Lung (tissue), 12 donors: ENCODE results near the gene NFKBIE. TPM values are rescaled to one million over a fixed set of nuclear protein-coding genes. Genes with fewer than 3 reads are reported as not detected.

Experiments
- ATAC-seq: fragments of 200-7000 bp; cut with Tn5 transposase; one replicate; pipeline ENCODE4 v1.9.1; 2020; ENCODE audit warnings: moderate number of reproducible peaks; ENCODE audit not compliant: insufficient read depth, low FRiP score
- DNase-seq, 3 donors: peaks; one replicate each; pipeline ENCODE4 v3.0.0-alpha.2; 2013 to 2017
- H3K27ac ChIP-seq, 2 donors: one replicate each; pipeline ENCODE4 v1.5.1; 2013; ENCODE audit warnings: mild to moderate bottlenecking in 2 of 2, moderate library complexity in 2 of 2, control low read depth in 1 of 2, inconsistent platforms in 1 of 2, low read depth in 1 of 2, low read length in 1 of 2
- H3K27me3 ChIP-seq, 3 donors: one replicate each; pipeline ENCODE4 v1.5.1; 2013; ENCODE audit warnings: low read length in 2 of 3; ENCODE audit not compliant: control insufficient read depth in 3 of 3, insufficient read depth in 3 of 3
- H3K36me3 ChIP-seq, 4 donors: one replicate each; pipeline ENCODE4 v1.5.1; 2013; ENCODE audit warnings: low read length in 4 of 4, mild to moderate bottlenecking in 1 of 4, moderate library complexity in 1 of 4; ENCODE audit not compliant: control insufficient read depth in 4 of 4, insufficient read depth in 4 of 4
- H3K4me1 ChIP-seq, 5 donors: one replicate each; pipeline ENCODE4 v1.5.1; 2013; ENCODE audit warnings: low read length in 5 of 5, mild to moderate bottlenecking in 2 of 5, moderate library complexity in 1 of 5; ENCODE audit not compliant: control insufficient read depth in 5 of 5, insufficient read depth in 5 of 5
- H3K4me3 ChIP-seq: one replicate; pipeline ENCODE4 v1.5.1; 2013; ENCODE audit warnings: mild to moderate bottlenecking, control low read depth, moderate library complexity
- H3K9ac ChIP-seq, 2 donors: one replicate each; pipeline ENCODE4 v1.5.1; 2013; ENCODE audit warnings: low read length in 2 of 2, control low read depth in 1 of 2; ENCODE audit not compliant: insufficient read depth in 1 of 2
- H3K9me3 ChIP-seq, 4 donors: one replicate each; pipeline ENCODE4 v1.5.1; 2013; ENCODE audit warnings: low read length in 3 of 4, mild to moderate bottlenecking in 1 of 4, moderate library complexity in 1 of 4; ENCODE audit not compliant: control insufficient read depth in 4 of 4, insufficient read depth in 3 of 4
- CTCF ChIP-seq: IDR thresholded peaks from 2 replicates; pipeline ENCODE4 v1.5.1; 2012; ENCODE audit warnings: mild to moderate bottlenecking; ENCODE audit errors: control extremely low read depth, extremely low read depth
- WGBS, 2 donors: extraction: QIAGEN DNeasy Blood & Tissue Kit; methylation state at CpG; one replicate each; pipeline ENCODE4 v1.1.7; 2013; 5-methylcytosine and 5-hydroxymethylcytosine counted together
- polyA plus RNA-seq, 2 donors: library from polyadenylated mRNA; stranded (reverse); fragments of 200-250 nt; gene quantifications; one replicate each; pipeline ENCODE4 v1.2.1, GENCODE V29; 2013
- total RNA-seq, 2 donors: library from RNA; depleted of rRNA in 1 of 2; stranded (reverse); fragments of >200 nt in 1 of 2; gene quantifications; one replicate each; pipeline ENCODE4 v1.2.1, GENCODE V29; 2014 to 2021
- donor health status: control.
- donor health status: control.
- donor health status: Bipolar disorder and iron deficiency.
- donor health status: healthy.
- donor health status: DM: yes; HTN: yes; CAD: no.

Gene NFKBIE
- total and polyA plus RNA-seq, 4 donors, result 13.1 to 40.6 (median 20.4) TPM

- no peaks in the 10 kb centered on the region for H3K9me3 ChIP-seq
- H3K4me3 ChIP-seq, result no peak overlapping the region
- ATAC-seq, result no peak
- no peak overlapping the region for H3K9ac ChIP-seq
- 66 to 79% methylated on average over 7 of the region's 7 CpGs for whole genome bisulfite sequencing, 2 donors
- no peak for DNase-seq
- H3K27ac ChIP-seq, result no peak overlapping the region
- H3K27me3 ChIP-seq, result peaks cover 0 to 48% (median 23%) of the 10 kb centered on the region in 3 donors
- H3K4me1 ChIP-seq, result peaks cover 0 to 12% (median 0%) of the 10 kb centered on the region in 5 donors
- H3K36me3 ChIP-seq, result peaks cover 0 to 1% (median under 1%) of the 10 kb centered on the region in 4 donors
- no peak for TF ChIP-seq CTCF
Measured at GRCh38 chr6:44294832-44295791, 29.8 kb upstream of the NFKBIE start.

- H3K27ac ChIP-seq, result no peak overlapping the region
- no peak for TF ChIP-seq CTCF
- no peak for ATAC-seq
- H3K9me3 ChIP-seq, result peaks cover 0 to 3% (median 0%) of the 10 kb centered on the region in 4 donors
- no peak for DNase-seq
- WGBS, 2 donors, result 77 to 84% methylated on average over 4 of the region's 4 CpGs
- H3K36me3 ChIP-seq, result no peaks in the 10 kb centered on the region
- H3K4me1 ChIP-seq, result peaks cover 0 to 10% (median 0%) of the 10 kb centered on the region in 5 donors
- H3K27me3 ChIP-seq, result peaks cover 0 to 53% (median 27%) of the 10 kb centered on the region in 3 donors
- H3K4me3 ChIP-seq, result no peak overlapping the region
- H3K9ac ChIP-seq, result no peak overlapping the region
Measured at GRCh38 chr6:44292661-44293365, 27.5 kb upstream of the NFKBIE start.

- peaks cover 0 to 3% (median 0%) of the 10 kb centered on the region in 4 donors for H3K9me3 ChIP-seq
- TF ChIP-seq CTCF, result no peak
- no peak overlapping the region for H3K27ac ChIP-seq
- DNase-seq (no peak), ATAC-seq (no peak)
- peaks cover 0 to 51% (median 25%) of the 10 kb centered on the region in 3 donors for H3K27me3 ChIP-seq
- H3K9ac ChIP-seq, result no peak overlapping the region
- no peak overlapping the region for H3K4me3 ChIP-seq
- H3K36me3 ChIP-seq, result no peaks in the 10 kb centered on the region
- 65 to 82% methylated on average over 4 of the region's 4 CpGs for WGBS, 2 donors
- H3K4me1 ChIP-seq, result peaks cover 0 to under 1% (median 0%) of the 10 kb centered on the region in 5 donors
Measured at GRCh38 chr6:44291841-44292240, 26.5 kb upstream of the NFKBIE start.
